Brain microvascular endothelial cell (primary cell): ENCODE measurements around the gene PYGM.

Experiments used
- DNase-seq: peaks from one replicate; pipeline ENCODE4 v3.0.0-alpha.2; 2020
- H3K27ac ChIP-seq: fragments of 250-450 bp; sonication (Bioruptor Pico); 2 replicates; pipeline ENCODE4 v1.5.1; 2020; ENCODE audit warnings: mild to moderate bottlenecking, moderate library complexity
- H3K27me3 ChIP-seq: fragments of 250-450 bp; sonication (Bioruptor Pico); replicated peaks from 2 replicates; pipeline ENCODE4 v1.5.1; 2020; ENCODE audit warnings: mild to moderate bottlenecking
- H3K36me3 ChIP-seq: fragments of 250-450 bp; sonication (Bioruptor Pico); replicated peaks from 2 replicates; pipeline ENCODE4 v1.5.1; 2020; ENCODE audit warnings: mild to moderate bottlenecking
- H3K4me3 ChIP-seq: 2 replicates; pipeline ENCODE4 v1.5.1; 2011; ENCODE audit warnings: low read depth, mild to moderate bottlenecking, control low read depth, low read length, moderate library complexity
- CTCF ChIP-seq: IDR thresholded peaks from 2 replicates; pipeline ENCODE4 v1.5.1; 2011; ENCODE audit warnings: low read depth, mild to moderate bottlenecking, moderate library complexity, low read length, control low read depth, inconsistent platforms; ENCODE audit errors: missing control alignments
- in situ Hi-C: cut with HindIII; loops from 2 replicates; pipeline ENCODE4 v1.10.0; 2017; ENCODE audit warnings: low sequenced_read_pairs, low pct_ligation_motif_present

The PYGM gene

DNA sequence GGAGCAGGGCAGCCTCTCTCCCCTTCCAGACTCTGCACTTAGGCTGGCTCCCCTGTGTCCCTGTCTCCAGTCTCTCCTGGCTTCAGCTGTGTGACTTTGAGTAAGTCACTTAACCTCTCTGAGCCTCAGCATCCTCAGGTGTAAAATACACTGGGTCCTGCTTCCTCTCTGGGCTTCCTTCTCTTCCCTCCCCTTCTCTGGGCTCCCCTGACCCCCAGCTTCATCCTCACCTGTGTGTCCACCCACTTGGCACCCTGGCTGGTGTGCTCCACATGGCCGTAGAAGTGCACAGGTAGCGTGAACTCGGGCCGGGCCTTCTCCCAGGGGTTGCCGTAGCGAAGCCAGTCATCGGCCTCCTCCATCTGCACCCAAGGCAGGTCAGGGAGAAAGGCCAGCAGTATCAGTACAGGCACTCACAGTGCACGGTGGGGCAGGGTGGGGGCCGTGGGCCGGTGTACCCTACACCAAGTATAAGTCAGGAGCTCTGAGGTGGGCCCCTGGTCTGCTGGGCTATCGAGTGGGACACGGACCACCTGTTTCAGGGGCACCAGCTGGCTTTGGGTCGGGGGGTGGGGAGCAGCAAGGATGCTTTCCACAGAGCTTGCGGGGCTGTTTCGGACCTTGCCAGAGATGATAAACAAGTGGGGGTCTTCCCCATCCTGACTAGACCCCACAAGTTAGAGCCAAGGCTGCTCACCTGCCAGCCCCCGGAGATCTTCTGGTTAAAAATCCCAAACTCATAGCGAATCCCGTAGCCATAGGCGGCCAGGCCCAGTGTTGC, 2.0 kb downstream of the PYGM start:
- no peaks in the 10 kb centered on the region for H3K27me3 ChIP-seq
- in situ Hi-C loops = no loop called here
- H3K4me3 ChIP-seq = no peak overlapping the region
- DNase-seq = no peak
- H3K36me3 ChIP-seq = peaks cover 12% of the 10 kb centered on the region
- no peak overlapping the region for H3K27ac ChIP-seq
- TF ChIP-seq CTCF = no peak

- no peaks in the 10 kb centered on the region for H3K36me3 ChIP-seq
- no peak for TF ChIP-seq CTCF
- no peak overlapping the region for H3K4me3 ChIP-seq
- no peak for DNase-seq
- in situ Hi-C loops = no loop called here
- H3K27me3 ChIP-seq = no peaks in the 10 kb centered on the region
- no peak overlapping the region for H3K27ac ChIP-seq
Observed at GRCh38 chr11:64755681-64756361, 4.0 kb downstream of the PYGM start.

DNA sequence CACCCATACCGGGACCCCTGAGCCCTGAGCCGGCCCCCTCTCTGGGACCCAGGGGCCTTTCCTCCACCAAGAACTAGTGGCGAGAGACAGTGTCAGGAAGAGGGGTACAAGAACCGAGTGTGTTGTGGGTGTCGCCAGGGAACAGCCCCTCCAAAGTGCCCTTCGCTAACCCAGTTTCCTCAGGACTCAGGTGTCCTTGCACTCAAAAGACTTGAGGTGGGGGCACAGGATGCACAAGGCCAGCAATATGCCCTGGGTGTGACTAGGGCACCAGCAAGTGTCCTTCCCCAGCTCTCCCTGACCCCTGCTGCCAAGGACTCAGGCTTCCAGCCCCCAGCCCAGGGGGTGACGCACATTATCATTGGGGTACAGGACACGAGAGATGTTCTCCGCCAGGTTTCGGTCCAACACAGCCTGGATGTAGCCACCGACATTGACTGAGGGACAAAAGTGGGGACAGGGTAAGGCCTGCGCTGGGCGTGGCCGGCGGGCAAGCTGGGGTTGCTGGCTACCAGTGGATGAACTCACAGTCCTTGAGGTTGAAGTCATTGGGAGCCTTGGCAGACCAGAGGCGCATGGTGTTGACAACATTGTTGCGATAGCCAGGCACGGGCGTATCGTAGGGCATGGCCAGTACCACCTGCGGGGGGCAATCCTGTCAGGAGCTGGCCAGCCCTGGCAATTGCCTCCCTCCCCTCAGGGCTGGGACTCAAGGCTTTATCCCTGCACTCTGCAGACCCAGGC, 4.7 kb downstream of the PYGM start:
- in situ Hi-C loops = no loop called here
- H3K27me3 ChIP-seq = no peaks in the 10 kb centered on the region
- TF ChIP-seq CTCF = no peak
- no peak for DNase-seq
- H3K36me3 ChIP-seq = no peaks in the 10 kb centered on the region
- no peak overlapping the region for H3K27ac ChIP-seq
- H3K4me3 ChIP-seq = no peak overlapping the region

DNA sequence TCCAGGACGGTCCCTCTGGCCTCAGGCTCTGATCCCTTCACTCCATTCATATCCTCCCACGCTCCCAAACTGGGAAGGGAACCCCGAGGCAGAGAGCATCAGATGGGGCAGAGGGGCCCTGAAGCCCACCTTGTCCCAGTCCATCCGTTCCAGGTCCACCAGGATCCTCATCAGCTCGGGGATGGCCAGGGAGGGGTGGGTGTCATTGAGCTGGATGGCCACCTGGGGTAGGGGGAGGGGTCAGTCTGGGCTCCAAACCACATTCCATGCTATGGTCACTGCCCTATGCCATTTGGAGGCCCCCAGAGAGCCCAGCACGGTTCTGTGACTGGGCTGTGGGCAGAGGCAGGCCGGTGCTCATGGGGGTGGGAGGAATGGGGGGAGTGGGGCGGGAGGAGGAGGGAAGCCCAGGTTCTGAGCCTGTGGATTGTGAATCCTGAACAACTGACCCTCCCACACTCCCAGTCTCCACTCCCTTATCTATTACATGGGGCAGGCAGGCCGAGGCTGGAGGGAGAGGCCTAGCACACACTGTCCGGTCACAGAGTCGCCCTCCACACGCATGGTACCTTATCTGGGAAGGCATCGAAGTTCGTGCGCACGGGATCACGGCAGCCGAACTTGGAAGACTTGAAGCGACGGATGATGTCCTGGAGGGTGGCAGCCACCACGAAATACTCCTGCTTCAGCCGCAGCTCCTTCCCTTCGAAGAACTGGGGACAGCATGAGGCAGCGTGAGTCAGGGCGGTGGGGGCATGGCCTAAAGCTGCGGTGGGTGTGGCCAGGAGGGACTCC, 5.5 kb downstream of the PYGM start:
- Histone ChIP-seq H3K27ac (no peak overlapping the region), H3K4me3 (no peak overlapping the region), H3K36me3 (no peaks in the 10 kb centered on the region), H3K27me3 (no peaks in the 10 kb centered on the region)
- in situ Hi-C loops = no loop called here
- DNase-seq = no peak
- TF ChIP-seq CTCF = no peak

GRCh38 chr11:64753380-64754123, 6.2 kb downstream of the PYGM start:
- H3K27me3 ChIP-seq = no peaks in the 10 kb centered on the region
- in situ Hi-C loops = no loop called here
- H3K4me3 ChIP-seq = no peak overlapping the region
- H3K36me3 ChIP-seq = no peaks in the 10 kb centered on the region
- no peak overlapping the region for H3K27ac ChIP-seq
- no peak for DNase-seq
- no peak for TF ChIP-seq CTCF
